ENCODE results near the gene DHODH.

The DHODH gene

DNA sequence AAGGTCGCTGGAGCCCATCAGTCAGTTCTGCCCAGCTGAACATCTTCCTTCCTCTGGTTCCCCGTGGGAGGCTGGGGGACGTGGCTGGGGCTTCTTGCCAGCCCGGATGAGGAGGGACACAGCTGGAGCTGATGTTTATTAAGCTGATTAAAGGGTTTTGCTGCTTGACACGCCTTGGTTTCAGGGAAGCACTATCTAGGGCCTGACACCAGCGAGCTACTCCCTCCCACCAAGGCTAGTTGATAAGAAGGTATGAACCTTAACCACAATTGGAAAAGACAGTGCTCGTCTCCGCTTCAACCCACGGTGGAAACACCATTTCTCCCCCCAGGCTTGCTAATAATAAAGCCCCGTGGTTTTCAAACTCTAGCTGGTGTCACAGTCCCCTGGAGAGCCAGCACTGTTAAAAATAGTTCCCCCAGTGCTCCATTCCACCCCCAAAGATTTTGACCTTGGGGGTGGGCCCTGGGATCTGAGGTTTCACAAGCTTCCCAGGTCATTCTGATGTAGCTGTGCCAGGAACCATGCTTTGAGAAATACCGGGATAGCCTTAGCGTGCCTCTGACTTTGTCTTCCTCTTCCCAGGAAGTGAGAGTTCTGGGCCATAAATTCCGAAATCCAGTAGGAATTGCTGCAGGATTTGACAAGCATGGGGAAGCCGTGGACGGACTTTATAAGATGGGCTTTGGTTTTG, 5.5 kb downstream of the DHODH start:
- no peak for DNase-seq (ENCODE audit: low read depth, low spot score)
- no peak for TF ChIP-seq CTCF (IDR thresholded peaks at IDR 0.05; ENCODE audit: low read depth, low read length)
- in situ Hi-C loops (cut with HindIII; ENCODE audit: low sequenced_read_pairs), result no loop called here
- no peak overlapping the region for H3K4me3 ChIP-seq (ENCODE audit: low read depth, low read length)

- in situ Hi-C loops (cut with HindIII; ENCODE audit: low sequenced_read_pairs), result no loop called here
- H3K4me3 ChIP-seq (ENCODE audit: low read depth, low read length), result no peak overlapping the region
- no peak for TF ChIP-seq CTCF (IDR thresholded peaks at IDR 0.05; ENCODE audit: low read depth, low read length)
- no peak for DNase-seq (ENCODE audit: low read depth, low spot score)
These were observed 6.1 kb downstream of the DHODH start for GRCh38 chr16:72014675-72015074.

DNA sequence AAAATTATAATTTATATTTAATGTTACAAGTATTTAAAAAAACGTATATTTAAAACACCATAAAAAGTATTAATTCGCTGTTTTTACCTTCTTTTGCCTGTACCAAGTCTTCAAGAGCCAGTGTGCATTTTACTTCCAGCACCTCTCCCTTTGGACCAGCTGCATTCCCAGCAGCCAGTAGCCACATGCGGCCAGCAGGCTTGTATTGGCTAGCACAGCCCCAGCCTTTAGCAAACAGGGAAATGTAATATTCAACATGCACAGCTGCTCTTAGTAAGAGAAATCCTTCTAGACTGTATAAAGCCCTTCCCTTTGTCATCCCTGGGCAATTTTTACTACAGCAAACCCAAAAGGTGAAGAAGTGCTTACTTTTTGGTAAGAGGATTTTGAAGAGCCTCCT, 6.6 kb downstream of the DHODH start:
- no peak overlapping the region for H3K4me3 ChIP-seq (ENCODE audit: low read depth, low read length)
- no peak for DNase-seq (ENCODE audit: low read depth, low spot score)
- in situ Hi-C loops (cut with HindIII; ENCODE audit: low sequenced_read_pairs), result no loop called here
- TF ChIP-seq CTCF (IDR thresholded peaks at IDR 0.05; ENCODE audit: low read depth, low read length), result no peak

DNA sequence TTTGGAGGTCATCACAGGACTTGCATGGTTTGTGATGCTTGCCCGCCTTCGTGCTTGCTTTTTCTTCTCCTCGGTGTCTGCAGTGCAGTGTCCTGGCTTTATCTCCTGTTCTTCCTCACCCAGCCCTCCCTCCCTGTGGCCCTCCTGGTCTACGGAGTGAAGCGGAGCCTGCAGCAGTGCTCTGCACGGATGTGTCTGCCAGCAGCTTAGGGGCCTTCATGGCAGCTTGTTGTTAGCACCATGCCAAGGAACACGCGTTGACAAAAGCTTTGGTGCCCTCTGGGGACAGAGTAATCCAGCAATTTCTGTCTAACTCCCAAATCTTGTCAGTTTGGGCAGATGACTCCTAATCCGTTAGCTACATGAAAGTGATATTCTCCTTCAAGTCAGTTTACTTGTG, 9.9 kb downstream of the DHODH start:
- TF ChIP-seq CTCF (IDR thresholded peaks at IDR 0.05; ENCODE audit: low read depth, low read length), result no peak
- DNase-seq (ENCODE audit: low read depth, low spot score), result no peak
- no peak overlapping the region for H3K4me3 ChIP-seq (ENCODE audit: low read depth, low read length)
- in situ Hi-C loops (cut with HindIII; ENCODE audit: low sequenced_read_pairs), result no loop called here

DNA sequence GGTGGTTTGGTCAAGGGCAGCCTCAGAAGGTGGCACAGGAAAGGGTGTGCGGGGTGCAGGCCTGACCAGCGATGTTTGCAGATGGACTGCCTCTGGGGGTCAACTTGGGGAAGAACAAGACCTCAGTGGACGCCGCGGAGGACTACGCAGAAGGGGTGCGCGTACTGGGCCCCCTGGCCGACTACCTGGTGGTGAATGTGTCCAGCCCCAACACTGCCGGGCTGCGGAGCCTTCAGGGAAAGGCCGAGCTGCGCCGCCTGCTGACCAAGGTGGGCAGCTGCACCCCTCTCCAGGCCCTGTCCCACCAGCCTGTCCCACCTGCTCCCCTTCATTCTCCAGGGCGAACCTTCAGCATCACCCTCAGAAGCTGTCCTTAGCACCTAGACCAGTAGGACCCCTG, 12.5 kb downstream of the DHODH start:
- TF ChIP-seq CTCF (IDR thresholded peaks at IDR 0.05; ENCODE audit: low read depth, low read length), result peak; percentile 54
- DNase-seq (ENCODE audit: low read depth, low spot score), result no peak
- in situ Hi-C loops (cut with HindIII; ENCODE audit: low sequenced_read_pairs), result no loop called here
- H3K4me3 ChIP-seq (ENCODE audit: low read depth, low read length), result no peak overlapping the region

GRCh38 chr16:72022127-72022526, 13.6 kb downstream of the DHODH start:
- in situ Hi-C loops (cut with HindIII; ENCODE audit: low sequenced_read_pairs), result no loop called here
- no peak overlapping the region for H3K4me3 ChIP-seq (ENCODE audit: low read depth, low read length)
- no peak for TF ChIP-seq CTCF (IDR thresholded peaks at IDR 0.05; ENCODE audit: low read depth, low read length)
- no peak for DNase-seq (ENCODE audit: low read depth, low spot score)
